IMR-90 (cell line): ENCODE results near the gene UBE2S.

Experiments used
- BHLHE40 ChIP-seq: fragments of 150-350 bp; IDR thresholded peaks from 2 replicates; pipeline ENCODE4 v1.6.1; 2016; ENCODE audit warnings: mild to moderate bottlenecking, low read depth, low read length
- CEBPB ChIP-seq: IDR thresholded peaks from 2 replicates; pipeline ENCODE4 v1.6.1; 2012; ENCODE audit warnings: low read depth, low read length, improper control_type of control experiment
- CHD1 ChIP-seq: IDR thresholded peaks from 2 replicates; pipeline ENCODE4 v1.6.1; 2012; ENCODE audit warnings: low read depth, low read length, improper control_type of control experiment
- ELK1 ChIP-seq: fragments of 150-350 bp; IDR thresholded peaks from 2 replicates; pipeline ENCODE4 v1.6.1; 2016; ENCODE audit warnings: low read depth, mild to moderate bottlenecking, low read length, moderate library complexity, borderline replicate concordance
- MAFK ChIP-seq: IDR thresholded peaks from 2 replicates; pipeline ENCODE4 v1.6.1; 2012; ENCODE audit warnings: low read depth, low read length, improper control_type of control experiment
- MAZ ChIP-seq: IDR thresholded peaks from 2 replicates; pipeline ENCODE4 v1.6.1; 2012; ENCODE audit warnings: low read depth, mild to moderate bottlenecking, low read length, improper control_type of control experiment, moderate library complexity, borderline replicate concordance
- MXI1 ChIP-seq: IDR thresholded peaks from 2 replicates; pipeline ENCODE4 v1.6.1; 2012; ENCODE audit warnings: low read depth, mild to moderate bottlenecking, low read length, moderate library complexity, borderline replicate concordance
- NFE2L2 ChIP-seq: fragments of 150-350 bp; IDR thresholded peaks from 2 replicates; pipeline ENCODE4 v1.6.1; 2016; ENCODE audit warnings: low read depth, mild to moderate bottlenecking, low read length
- POLR2A ChIP-seq: IDR thresholded peaks from 2 replicates; pipeline ENCODE4 v1.6.1; 2012; ENCODE audit warnings: mild to moderate bottlenecking, low read depth, low read length
- RAD21 ChIP-seq: IDR thresholded peaks from 2 replicates; pipeline ENCODE4 v1.6.1; 2012; ENCODE audit warnings: low read length, improper control_type of control experiment
- RCOR1 ChIP-seq: IDR thresholded peaks from 2 replicates; pipeline ENCODE4 v1.6.1; 2012; ENCODE audit warnings: mild to moderate bottlenecking, low read length, improper control_type of control experiment; ENCODE audit not compliant: insufficient replicate concordance
- RFX5 ChIP-seq: IDR thresholded peaks from 2 replicates; pipeline ENCODE4 v1.8.0; 2012; ENCODE audit warnings: low read depth, mild to moderate bottlenecking, low read length, moderate library complexity
- SMC3 ChIP-seq: fragments of 150-350 bp; IDR thresholded peaks from 2 replicates; pipeline ENCODE4 v1.6.1; 2016; ENCODE audit warnings: low read depth, mild to moderate bottlenecking, antibody characterized with exemption, low read length, moderate library complexity
- TF ChIP-seq, protein P1 (sequence below): conservative IDR thresholded peaks from 2 replicates; pipeline ENCODE4 v1.5.1; 2012; ENCODE audit warnings: mild to moderate bottlenecking, low read depth, low read length, improper control_type of control experiment

- TF ChIP-seq MAZ (no peak), POLR2A (no peak), MAFK (no peak), MXI1 (no peak), BHLHE40 (no peak), CEBPB (no peak), RAD21 (no peak), RCOR1 (no peak), NFE2L2 (no peak), ELK1 (no peak), CHD1 (no peak), RFX5 (no peak), SMC3 (no peak)
- TF ChIP-seq, protein P1, sequence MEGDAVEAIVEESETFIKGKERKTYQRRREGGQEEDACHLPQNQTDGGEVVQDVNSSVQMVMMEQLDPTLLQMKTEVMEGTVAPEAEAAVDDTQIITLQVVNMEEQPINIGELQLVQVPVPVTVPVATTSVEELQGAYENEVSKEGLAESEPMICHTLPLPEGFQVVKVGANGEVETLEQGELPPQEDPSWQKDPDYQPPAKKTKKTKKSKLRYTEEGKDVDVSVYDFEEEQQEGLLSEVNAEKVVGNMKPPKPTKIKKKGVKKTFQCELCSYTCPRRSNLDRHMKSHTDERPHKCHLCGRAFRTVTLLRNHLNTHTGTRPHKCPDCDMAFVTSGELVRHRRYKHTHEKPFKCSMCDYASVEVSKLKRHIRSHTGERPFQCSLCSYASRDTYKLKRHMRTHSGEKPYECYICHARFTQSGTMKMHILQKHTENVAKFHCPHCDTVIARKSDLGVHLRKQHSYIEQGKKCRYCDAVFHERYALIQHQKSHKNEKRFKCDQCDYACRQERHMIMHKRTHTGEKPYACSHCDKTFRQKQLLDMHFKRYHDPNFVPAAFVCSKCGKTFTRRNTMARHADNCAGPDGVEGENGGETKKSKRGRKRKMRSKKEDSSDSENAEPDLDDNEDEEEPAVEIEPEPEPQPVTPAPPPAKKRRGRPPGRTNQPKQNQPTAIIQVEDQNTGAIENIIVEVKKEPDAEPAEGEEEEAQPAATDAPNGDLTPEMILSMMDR, result no peak
These were observed 48.1 kb upstream of the UBE2S start for GRCh38 chr19:55455576-55456235.
